GM12864 (cell line): ENCODE results near the gene MED20.

ENCODE experiments used
- DNase-seq: peaks from one replicate; pipeline ENCODE4 v3.0.0-alpha.2; 2011; ENCODE audit warnings: low read depth
- H3K4me3 ChIP-seq: 2 replicates; pipeline ENCODE4 v1.5.1; 2011; ENCODE audit warnings: mild to moderate bottlenecking, low read depth, low read length, control low read depth
- TF ChIP-seq, protein P1 (sequence below): IDR thresholded peaks from 2 replicates; pipeline ENCODE4 v1.5.1; 2011; ENCODE audit warnings: low read depth, mild to moderate bottlenecking, moderate library complexity, low read length, control low read depth, inconsistent platforms; ENCODE audit errors: missing control alignments

The MED20 gene

GRCh38 chr6:41900861-41901260 lies 20.1 kb downstream of the MED20 start:
- no peak overlapping the region for H3K4me3 ChIP-seq
- TF ChIP-seq, protein P1, sequence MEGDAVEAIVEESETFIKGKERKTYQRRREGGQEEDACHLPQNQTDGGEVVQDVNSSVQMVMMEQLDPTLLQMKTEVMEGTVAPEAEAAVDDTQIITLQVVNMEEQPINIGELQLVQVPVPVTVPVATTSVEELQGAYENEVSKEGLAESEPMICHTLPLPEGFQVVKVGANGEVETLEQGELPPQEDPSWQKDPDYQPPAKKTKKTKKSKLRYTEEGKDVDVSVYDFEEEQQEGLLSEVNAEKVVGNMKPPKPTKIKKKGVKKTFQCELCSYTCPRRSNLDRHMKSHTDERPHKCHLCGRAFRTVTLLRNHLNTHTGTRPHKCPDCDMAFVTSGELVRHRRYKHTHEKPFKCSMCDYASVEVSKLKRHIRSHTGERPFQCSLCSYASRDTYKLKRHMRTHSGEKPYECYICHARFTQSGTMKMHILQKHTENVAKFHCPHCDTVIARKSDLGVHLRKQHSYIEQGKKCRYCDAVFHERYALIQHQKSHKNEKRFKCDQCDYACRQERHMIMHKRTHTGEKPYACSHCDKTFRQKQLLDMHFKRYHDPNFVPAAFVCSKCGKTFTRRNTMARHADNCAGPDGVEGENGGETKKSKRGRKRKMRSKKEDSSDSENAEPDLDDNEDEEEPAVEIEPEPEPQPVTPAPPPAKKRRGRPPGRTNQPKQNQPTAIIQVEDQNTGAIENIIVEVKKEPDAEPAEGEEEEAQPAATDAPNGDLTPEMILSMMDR, result no peak
- DNase-seq, result no peak

DNA sequence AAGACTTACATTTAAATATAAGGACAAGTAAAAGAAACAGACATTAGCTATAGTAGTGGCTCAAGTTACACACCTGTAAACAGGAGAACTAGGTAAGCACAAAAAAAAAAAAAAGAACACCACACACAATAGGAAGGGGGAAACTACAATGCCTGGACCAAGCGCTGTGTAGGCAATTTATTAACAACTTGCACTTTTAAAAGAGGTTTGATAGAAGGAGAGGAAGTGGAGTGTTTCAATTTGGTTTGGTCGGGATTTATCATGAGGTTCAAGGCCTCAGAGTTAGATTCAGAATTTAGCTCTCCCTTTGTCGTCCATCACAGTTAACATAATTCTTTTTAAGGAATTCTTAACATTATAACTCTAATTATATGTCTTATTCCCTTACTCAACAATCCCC lies 24.7 kb downstream of the MED20 start:
- H3K4me3 ChIP-seq, result peak overlapping the region; percentile 64; the same call in 1 of the 2 replicates
- TF ChIP-seq, protein P1, result no peak
- DNase-seq, result no peak

DNA sequence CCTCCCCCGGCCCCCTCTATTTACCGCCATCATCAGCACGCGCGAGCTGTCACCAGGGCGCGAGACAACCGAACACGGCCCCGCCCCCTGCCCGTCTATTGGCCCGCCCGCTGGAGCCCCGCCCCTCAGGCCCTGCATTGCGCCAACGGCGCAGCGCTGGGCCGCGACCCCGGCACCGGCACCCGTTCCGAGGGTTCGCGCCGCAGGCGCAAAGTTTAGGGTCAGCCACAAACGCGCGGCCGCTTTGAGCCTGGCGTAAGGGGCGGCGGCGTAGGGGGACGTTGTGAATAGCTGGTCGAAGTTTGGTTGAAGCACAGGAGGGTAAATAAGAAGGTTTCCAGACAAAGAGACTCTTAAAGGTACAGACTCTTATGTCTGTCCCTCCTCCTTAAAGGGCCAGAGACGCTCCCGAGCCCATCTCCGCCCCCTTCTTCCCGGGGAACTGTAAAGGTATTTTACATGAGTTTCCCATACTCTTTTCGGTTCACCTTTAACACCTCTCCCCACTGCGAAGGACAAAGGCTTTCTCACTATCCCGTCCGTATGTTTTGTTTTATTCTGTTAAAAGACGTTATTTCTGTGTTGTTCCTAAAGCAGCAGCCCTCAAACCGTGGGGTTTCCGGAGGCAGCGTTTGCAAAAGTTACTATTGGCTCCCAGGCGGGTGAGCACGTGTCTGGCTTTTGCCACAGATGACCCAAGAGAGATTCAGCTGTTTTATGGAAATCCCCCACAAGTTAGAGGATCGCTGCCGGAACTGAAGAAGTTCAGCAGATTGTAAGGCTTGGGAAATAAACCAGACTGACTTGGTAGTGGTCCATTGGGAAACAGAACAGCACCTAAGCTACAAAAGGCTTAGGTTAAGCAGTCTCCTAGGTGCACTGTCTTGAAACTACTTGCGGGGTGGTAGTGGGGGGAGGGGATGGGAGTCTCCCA lies 25.4 kb downstream of the MED20 start, which contains the start of gene USP49:
Gene USP49 (minus strand): TSS at position 76 of the 934 bp plus-strand sequence. CDS start 88,392 bp downstream, outside the sequence.
- TF ChIP-seq, protein P1, result no peak
- DNase-seq, result peak; percentile 64
- H3K4me3 ChIP-seq, result peak within 1 kb of the TSS; percentile 64

GRCh38 chr6:41894366-41895299 lies 26.3 kb downstream of the MED20 start:
- peak overlapping the region; percentile 64 for H3K4me3 ChIP-seq
- TF ChIP-seq, protein P1, result no peak
- DNase-seq, result no peak

- H3K4me3 ChIP-seq, result no peak overlapping the region
- TF ChIP-seq, protein P1, result no peak
- DNase-seq, result no peak
Measured at GRCh38 chr6:41892921-41893564, 27.9 kb downstream of the MED20 start.

- TF ChIP-seq, protein P1, result no peak
- DNase-seq, result no peak
- H3K4me3 ChIP-seq, result no peak overlapping the region
Measured at GRCh38 chr6:41887331-41887751, 33.6 kb downstream of the MED20 start.
